GM19240 (cell line): ENCODE data around the gene MS4A1.
"Not testable (repeated sequence)": the region's sequence is repeated elsewhere in the genome, so short reads cannot be mapped to it uniquely, and the experiment has no call there.

Experiments used
- DNase-seq: peaks from one replicate; pipeline ENCODE4 v3.0.0; 2011; ENCODE audit warnings: low spot score; ENCODE audit not compliant: insufficient read length

Gene MS4A1

GRCh38 chr11:60455531-60456042, at the start of gene MS4A1:
Gene MS4A1, plus strand, starts transcription at chr11:60455847. Its CDS starts 6,528 bp downstream, at chr11:60462375.
- peak; percentile 52 for DNase-seq

GRCh38 chr11:60420015-60420414, 35.6 kb upstream of the MS4A1 start:
- no peak for DNase-seq

GRCh38 chr11:60422609-60423008, 33.0 kb upstream of the MS4A1 start:
- DNase-seq: no peak

GRCh38 chr11:60428517-60428916, 27.1 kb upstream of the MS4A1 start:
- no peak for DNase-seq

- DNase-seq: no peak
These were observed 26.4 kb upstream of the MS4A1 start, which contains the start of gene MS4A5 for GRCh38 chr11:60429272-60429671. Gene MS4A5, plus strand, starts transcription at chr11:60429572. Its CDS starts 103 bp downstream, at chr11:60429675.

- DNase-seq: no peak
These were observed 24.4 kb upstream of the MS4A1 start for GRCh38 chr11:60431251-60431650.

- DNase-seq: no peak
These were observed 22.2 kb upstream of the MS4A1 start for GRCh38 chr11:60433401-60433800.

GRCh38 chr11:60447070-60447469, 8.6 kb upstream of the MS4A1 start:
- DNase-seq: no peak

GRCh38 chr11:60447846-60448245, 7.8 kb upstream of the MS4A1 start:
- no peak for DNase-seq

- not testable (repeated sequence) for DNase-seq
These were observed 4.5 kb upstream of the MS4A1 start for GRCh38 chr11:60451185-60451584.

- DNase-seq: no peak
These were observed 1.4 kb upstream of the MS4A1 start for GRCh38 chr11:60454212-60454611.

GRCh38 chr11:60457576-60457975, 1.9 kb downstream of the MS4A1 start:
- DNase-seq: no peak

GRCh38 chr11:60459345-60459744, 3.7 kb downstream of the MS4A1 start:
- no peak for DNase-seq

GRCh38 chr11:60468829-60469228, 13.2 kb downstream of the MS4A1 start:
- no peak for DNase-seq

- DNase-seq: no peak
These were observed 14.1 kb downstream of the MS4A1 start for GRCh38 chr11:60469723-60470122.

- no peak for DNase-seq
These were observed 21.4 kb downstream of the MS4A1 start for GRCh38 chr11:60477035-60477445.

GRCh38 chr11:60482361-60482760, 26.7 kb downstream of the MS4A1 start:
- no peak for DNase-seq

GRCh38 chr11:60485987-60486386, 30.3 kb downstream of the MS4A1 start:
- peak; percentile 76 for DNase-seq

GRCh38 chr11:60492488-60493009, 36.9 kb downstream of the MS4A1 start, which contains the start of gene MS4A12:
Gene MS4A12, plus strand, starts transcription at chr11:60492778. Its CDS starts 4,541 bp downstream, at chr11:60497319.
- DNase-seq: no peak

GRCh38 chr11:60493454-60493853, 37.8 kb downstream of the MS4A1 start:
- no peak for DNase-seq

- DNase-seq: no peak
These were observed 42.8 kb downstream of the MS4A1 start for GRCh38 chr11:60498399-60498798.

GRCh38 chr11:60498853-60499252, 43.2 kb downstream of the MS4A1 start:
- no peak for DNase-seq

GRCh38 chr11:60500276-60500910, 44.7 kb downstream of the MS4A1 start:
- no peak for DNase-seq
